ENCODE results near the gene ELAVL3. TPM values are rescaled to one million over a fixed set of nuclear protein-coding genes. Genes with fewer than 3 reads are reported as not detected.
"Not testable (repeated sequence)": the region's sequence is repeated elsewhere in the genome, so short reads cannot be mapped to it uniquely, and the experiment has no call there.

The ELAVL3 gene
- total RNA-seq, 1 experiment from 2014 or later, result not detected

GRCh38 chr19:11410682-11411081 is 70.2 kb downstream of the ELAVL3 start:
- DNase-seq (ENCODE audit: unreplicated experiment), result no peak
- POLR2A ChIA-PET, result no interaction called here
- H3K4me3 Mint-ChIP-seq (ENCODE audit: unreplicated experiment), result no peak overlapping the region
- no peak for TF ChIP-seq CTCF (IDR thresholded peaks at IDR 0.05; ENCODE audit: unreplicated experiment)
- no peaks in the 10 kb centered on the region for H3K4me1 Mint-ChIP-seq (ENCODE audit: insufficient read depth, unreplicated experiment)
- H3K36me3 Mint-ChIP-seq (ENCODE audit: insufficient read depth, unreplicated experiment), result no peaks in the 10 kb centered on the region
- no peaks in the 10 kb centered on the region for H3K9me3 Mint-ChIP-seq (ENCODE audit: unreplicated experiment)
- no TSS peak for BruUV-seq (replicated peaks)
- CTCF ChIA-PET, result no interaction called here
- intact Hi-C loops (cut with micrococcal nuclease), result no loop called here
- H3K27me3 Mint-ChIP-seq (ENCODE audit: insufficient read depth, unreplicated experiment), result no peaks in the 10 kb centered on the region
- H3K27ac Mint-ChIP-seq (ENCODE audit: low read depth, unreplicated experiment), result no peak overlapping the region

DNA sequence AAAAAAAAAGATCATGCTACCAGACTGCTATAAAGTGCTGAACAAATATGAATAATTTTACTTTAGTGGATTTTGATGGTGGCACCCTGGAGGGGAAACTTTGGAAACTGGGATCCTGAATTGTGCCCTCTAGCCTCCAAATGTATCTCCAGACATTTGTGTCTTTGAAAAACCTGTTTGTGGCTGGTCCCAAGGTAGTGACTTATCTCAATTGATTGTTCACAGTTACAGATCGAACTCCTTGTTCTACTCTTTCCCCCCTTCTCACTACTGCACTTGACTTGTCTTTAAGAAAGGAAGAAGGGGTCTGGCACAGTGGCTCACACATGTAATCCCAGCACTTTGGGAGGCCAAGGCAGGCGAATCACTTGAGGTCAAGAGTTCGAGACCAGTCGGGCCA is 72.3 kb downstream of the ELAVL3 start:
- H3K4me3 Mint-ChIP-seq (ENCODE audit: unreplicated experiment), result no peak overlapping the region
- no peaks in the 10 kb centered on the region for H3K4me1 Mint-ChIP-seq (ENCODE audit: insufficient read depth, unreplicated experiment)
- H3K9me3 Mint-ChIP-seq (ENCODE audit: unreplicated experiment), result no peaks in the 10 kb centered on the region
- POLR2A ChIA-PET, result no interaction called here
- no peaks in the 10 kb centered on the region for H3K27me3 Mint-ChIP-seq (ENCODE audit: insufficient read depth, unreplicated experiment)
- CTCF ChIA-PET, result no interaction called here
- TF ChIP-seq CTCF (IDR thresholded peaks at IDR 0.05; ENCODE audit: unreplicated experiment), result no peak
- intact Hi-C loops (cut with micrococcal nuclease), result no loop called here
- H3K36me3 Mint-ChIP-seq (ENCODE audit: insufficient read depth, unreplicated experiment), result no peaks in the 10 kb centered on the region
- BruUV-seq (replicated peaks), result no TSS peak
- no peak overlapping the region for H3K27ac Mint-ChIP-seq (ENCODE audit: low read depth, unreplicated experiment)
- DNase-seq (ENCODE audit: unreplicated experiment), result no peak

- H3K27me3 Mint-ChIP-seq (ENCODE audit: insufficient read depth, unreplicated experiment); BruUV-seq (replicated peaks); H3K36me3 Mint-ChIP-seq (ENCODE audit: insufficient read depth, unreplicated experiment); H3K4me1 Mint-ChIP-seq (ENCODE audit: insufficient read depth, unreplicated experiment); H3K4me3 Mint-ChIP-seq (ENCODE audit: unreplicated experiment); H3K9me3 Mint-ChIP-seq (ENCODE audit: unreplicated experiment); H3K27ac Mint-ChIP-seq (ENCODE audit: low read depth, unreplicated experiment); intact Hi-C loops (cut with micrococcal nuclease): not testable (repeated sequence)
- peak; percentile 32 for DNase-seq (ENCODE audit: unreplicated experiment)
- POLR2A ChIA-PET, result interaction anchor here (0.8 to 0.9 kb wide), 2 partner anchors 25 to 29 kb away, joined by 3 read pairs; partner anchors contain the start of gene PRKCSH
- CTCF ChIA-PET, result interaction anchor here (0.6 to 1.6 kb wide), 7 partner anchors 10 to 125 kb away, joined by 3 to 13 read pairs (median 3); partner anchors contain the start of gene RGL3
Measured at GRCh38 chr19:11406703-11407236, 74.1 kb downstream of the ELAVL3 start.

- ChIA-PET CTCF (interaction anchor here (0.5 to 1.6 kb wide), 8 partner anchors 12 to 162 kb away, joined by 3 to 13 read pairs (median 4); partner anchors contain the start of gene TSPAN16), POLR2A (interaction anchor here (0.6 to 0.9 kb wide), 3 partner anchors 24 to 578 kb away, joined by 3 read pairs; partner anchors contain the start of gene PRKCSH)
- Mint-ChIP-seq H3K27me3 (ENCODE audit: insufficient read depth, unreplicated experiment) (no peaks in the 10 kb centered on the region), H3K36me3 (ENCODE audit: insufficient read depth, unreplicated experiment) (no peaks in the 10 kb centered on the region), H3K27ac (ENCODE audit: low read depth, unreplicated experiment) (no peak overlapping the region), H3K9me3 (ENCODE audit: unreplicated experiment) (no peaks in the 10 kb centered on the region), H3K4me3 (ENCODE audit: unreplicated experiment) (peak overlapping the region; percentile 41), H3K4me1 (ENCODE audit: insufficient read depth, unreplicated experiment) (no peaks in the 10 kb centered on the region)
- BruUV-seq (replicated peaks), result no TSS peak
- peak; percentile 40 for TF ChIP-seq CTCF (IDR thresholded peaks at IDR 0.05; ENCODE audit: unreplicated experiment)
- intact Hi-C loops (cut with micrococcal nuclease), result no loop called here
- peak; percentile 49 for DNase-seq (ENCODE audit: unreplicated experiment)
Measured at GRCh38 chr19:11405846-11406643, 74.8 kb downstream of the ELAVL3 start.

Data from MCF 10A (cell line).